Measurements from ENCODE around the gene LMX1B.

GRCh38 chr9:126626926-126627233 is 13.2 kb downstream of the LMX1B start:
- TF ChIP-seq CTCF (optimal IDR thresholded peaks at IDR 0.05 in 1 of 3, IDR thresholded peaks at IDR 0.05 in 1 of 3, conservative IDR thresholded peaks at IDR 0.05 in 1 of 3; ENCODE audit: extremely low read depth in 1 of 3, insufficient read depth in 2 of 3, low read length in 3 of 3) = no peak
- no peak for TF ChIP-seq EZH2 (IDR thresholded peaks at IDR 0.05; ENCODE audit: low read length)
